Heart left ventricle (tissue), 13 donors: ENCODE measurements around the gene NUMA1.

Experiments
- CTCF ChIP-seq, 12 donors: fragments of 200-600 bp; sonication (generic) in 4 of 12; IDR thresholded peaks; one replicate each; pipeline versions ENCODE4 v1.5.0 to v1.8.0; 2018 to 2022; ENCODE audit warnings: antibody characterized with exemption in 12 of 12, mild to moderate bottlenecking in 5 of 12
- POLR2A ChIP-seq, 2 donors: fragments of 450-650 bp; IDR thresholded peaks; one replicate each; pipeline ENCODE4 v1.6.1; 2017; ENCODE audit warnings: antibody characterized with exemption in 2 of 2, mild to moderate bottlenecking in 2 of 2, moderate library complexity in 2 of 2
- donor health status: ischemic (EF 13 %, LVEDD 7.1; RV severe dilation, severe dysfunction).
- donor health status: DM: no; HTN: yes; CAD: no.
- donor health status: DM: no; HTN: no; CAD: no.
- donor health status: ischemic (EF 25% LVEDD 6.9; RV normal size, moderate dysfunction).
- donor health status: ischemic (EF 25% LVEDD 5.7; RV mildly dilated, moderate dysfunction).
- donor health status: ischemic (EF 35%, LVEDD 5.7; RV mildly dilated, moderate dysfunction).
- donor health status: nonischemic (EF 11% LVEDD 7.7; RV severe dilation, severe dysfunction).
- donor health status: DM: yes; HTN: yes; CAD: no.
- donor health status: PGD.
- donor health status: ischemic (EF 29% LVEDD 5.4; RV normal size, mild dysfunction).
- donor health status: nonischemic (EF 23%, LVEDD 6.1; RV moderate dilation, normal function).

GRCh38 chr11:72114570-72114969 is 34.2 kb upstream of the NUMA1 start:
- TF ChIP-seq CTCF (IDR thresholded peaks at IDR 0.05) (no peak), POLR2A (IDR thresholded peaks at IDR 0.05) (no peak)
